HL-60 (cell line): ENCODE data around the gene RET.

Experiments
- DNase-seq, 2 experiments: peaks; one replicate each; pipeline ENCODE4 v3.0.0-alpha.2; 2010 to 2020; ENCODE audit warnings: low read depth in 1 of 2, low spot score in 1 of 2
- H3K27ac ChIP-seq: fragments of 250-450 bp; sonication (Bioruptor Pico); replicated peaks from 2 replicates; pipeline ENCODE4 v1.5.1; 2020; ENCODE audit warnings: mild to moderate bottlenecking, moderate library complexity
- H3K27me3 ChIP-seq: fragments of 250-450 bp; sonication (Bioruptor Pico); 2 replicates; pipeline ENCODE4 v1.5.1; 2021; ENCODE audit warnings: mild to moderate bottlenecking, moderate library complexity; ENCODE audit not compliant: insufficient read depth, poor library complexity, severe bottlenecking
- H3K4me3 ChIP-seq: replicated peaks from 2 replicates; pipeline ENCODE4 v1.5.1; 2011; ENCODE audit warnings: mild to moderate bottlenecking, control low read depth, low read length; ENCODE audit not compliant: insufficient read depth
- CTCF ChIP-seq: IDR thresholded peaks from one replicate; pipeline ENCODE4 v1.5.1; 2011; ENCODE audit warnings: low read length, control low read depth, inconsistent platforms; ENCODE audit not compliant: insufficient read depth
- GABPA ChIP-seq: IDR thresholded peaks from 2 replicates; pipeline ENCODE4 v1.6.1; 2012; ENCODE audit warnings: low read depth
- POLR2AphosphoS5 ChIP-seq: IDR thresholded peaks from 2 replicates; pipeline ENCODE4 v1.6.1; 2012; ENCODE audit warnings: low read depth
- REST ChIP-seq: IDR thresholded peaks from 2 replicates; pipeline ENCODE4 v1.6.1; 2012; ENCODE audit warnings: low read depth; ENCODE audit not compliant: insufficient replicate concordance
- SPI1 ChIP-seq: IDR thresholded peaks from 2 replicates; pipeline ENCODE4 v1.6.1; 2012; ENCODE audit warnings: low read depth, mild to moderate bottlenecking, borderline replicate concordance

Gene RET

GRCh38 chr10:43160921-43161255 is 84.0 kb downstream of the RET start:
- DNase-seq, result no peak
- TF ChIP-seq POLR2AphosphoS5 (no peak), GABPA (no peak), SPI1 (no peak), CTCF (no peak), REST (no peak)
- H3K4me3 ChIP-seq, result no peak overlapping the region
- peak overlapping the region; percentile 31 for H3K27ac ChIP-seq
- no peaks in the 10 kb centered on the region for H3K27me3 ChIP-seq

- H3K27me3 ChIP-seq, result no peaks in the 10 kb centered on the region
- DNase-seq, result no peak
- H3K27ac ChIP-seq, result no peak overlapping the region
- TF ChIP-seq SPI1 (no peak), GABPA (no peak), CTCF (no peak), POLR2AphosphoS5 (no peak), REST (no peak)
- H3K4me3 ChIP-seq, result no peak overlapping the region
Observed at GRCh38 chr10:43162604-43163003, 85.7 kb downstream of the RET start.

- no peak for DNase-seq
- Histone ChIP-seq H3K27ac (peak overlapping the region; percentile 9), H3K27me3 (no peaks in the 10 kb centered on the region), H3K4me3 (no peak overlapping the region)
- no peak for TF ChIP-seq REST
Observed at GRCh38 chr10:43166207-43166879, 89.5 kb downstream of the RET start.
